Measurements from ENCODE around the gene ZNF581. TPM values are rescaled to one million over a fixed set of nuclear protein-coding genes. Genes with fewer than 3 reads are reported as not detected.

ZNF581 gene, protein sequence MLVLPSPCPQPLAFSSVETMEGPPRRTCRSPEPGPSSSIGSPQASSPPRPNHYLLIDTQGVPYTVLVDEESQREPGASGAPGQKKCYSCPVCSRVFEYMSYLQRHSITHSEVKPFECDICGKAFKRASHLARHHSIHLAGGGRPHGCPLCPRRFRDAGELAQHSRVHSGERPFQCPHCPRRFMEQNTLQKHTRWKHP
- 23.9 and 25.7 TPM in 2 replicates for total RNA-seq

DNA sequence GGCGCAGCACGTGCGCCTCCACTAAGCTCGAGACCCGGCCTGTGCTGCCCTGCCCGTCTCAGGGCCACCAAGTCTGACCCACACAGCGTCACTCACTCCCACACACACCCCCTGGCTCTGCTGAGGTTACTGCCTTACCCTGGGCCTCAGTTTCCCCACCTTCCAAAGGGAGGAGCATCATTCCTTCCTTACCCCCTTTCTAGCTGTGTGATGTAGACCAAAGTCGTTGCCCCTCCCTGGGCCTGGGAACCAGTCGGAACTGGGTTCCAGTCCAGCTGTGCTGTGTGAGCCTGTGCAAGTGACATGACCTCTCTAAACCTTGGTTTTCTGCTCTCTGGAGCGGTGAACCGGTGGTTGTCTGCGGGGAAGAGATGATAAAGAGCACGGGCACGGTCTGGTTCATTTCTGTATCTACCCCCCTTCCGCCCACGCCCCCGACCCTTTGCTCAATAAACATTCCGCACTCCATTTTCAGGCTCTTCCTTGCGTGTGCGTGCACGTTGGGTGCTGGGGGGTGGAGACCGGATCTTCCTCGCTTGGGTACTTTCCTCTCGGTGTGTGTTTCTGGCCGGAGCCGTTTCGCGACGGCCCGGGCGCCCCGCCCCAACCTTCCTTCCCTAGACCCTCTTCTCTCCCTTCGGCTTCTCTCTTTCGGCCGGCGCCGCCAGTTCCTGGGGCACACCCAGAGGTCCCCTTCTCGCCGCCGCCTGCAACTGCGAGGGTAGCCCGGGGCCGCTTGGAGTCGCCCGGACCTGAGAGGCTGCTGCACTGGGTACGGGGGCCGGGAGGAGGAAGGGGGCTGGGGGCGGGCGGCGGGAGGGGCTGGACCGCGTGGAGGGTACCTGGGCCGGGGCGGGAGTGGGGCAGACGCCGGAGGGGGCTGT, at the start of gene ZNF581:
Gene ZNF581, plus strand, starts transcription at position 647 of the 884 bp plus-strand sequence. CDS start 923 bp downstream, outside the sequence.

DNA sequence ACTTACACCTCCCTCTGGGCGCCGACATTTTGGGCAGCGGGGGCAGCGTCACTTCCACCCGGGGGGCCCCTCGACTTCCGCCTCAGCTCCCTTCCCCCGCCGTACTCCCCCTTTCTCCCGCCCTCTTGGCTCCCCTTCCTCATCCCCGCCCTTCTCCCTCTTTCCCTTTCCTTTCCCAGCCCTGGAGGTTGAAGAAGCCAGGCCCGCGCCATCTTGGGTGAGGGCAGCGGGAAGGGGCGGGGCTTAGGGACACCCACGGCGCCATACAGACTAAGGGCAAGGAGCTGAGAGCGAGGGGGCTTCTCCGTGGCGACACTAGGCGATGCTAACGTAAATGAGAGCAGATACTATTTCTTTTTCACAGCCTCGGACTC, 44.0 kb upstream of the ZNF581 start, which contains the start of gene FIZ1:
Gene FIZ1, minus strand, starts transcription at position 50 of the 374 bp plus-strand sequence. CDS start 1,652 bp downstream, outside the sequence.

DNA sequence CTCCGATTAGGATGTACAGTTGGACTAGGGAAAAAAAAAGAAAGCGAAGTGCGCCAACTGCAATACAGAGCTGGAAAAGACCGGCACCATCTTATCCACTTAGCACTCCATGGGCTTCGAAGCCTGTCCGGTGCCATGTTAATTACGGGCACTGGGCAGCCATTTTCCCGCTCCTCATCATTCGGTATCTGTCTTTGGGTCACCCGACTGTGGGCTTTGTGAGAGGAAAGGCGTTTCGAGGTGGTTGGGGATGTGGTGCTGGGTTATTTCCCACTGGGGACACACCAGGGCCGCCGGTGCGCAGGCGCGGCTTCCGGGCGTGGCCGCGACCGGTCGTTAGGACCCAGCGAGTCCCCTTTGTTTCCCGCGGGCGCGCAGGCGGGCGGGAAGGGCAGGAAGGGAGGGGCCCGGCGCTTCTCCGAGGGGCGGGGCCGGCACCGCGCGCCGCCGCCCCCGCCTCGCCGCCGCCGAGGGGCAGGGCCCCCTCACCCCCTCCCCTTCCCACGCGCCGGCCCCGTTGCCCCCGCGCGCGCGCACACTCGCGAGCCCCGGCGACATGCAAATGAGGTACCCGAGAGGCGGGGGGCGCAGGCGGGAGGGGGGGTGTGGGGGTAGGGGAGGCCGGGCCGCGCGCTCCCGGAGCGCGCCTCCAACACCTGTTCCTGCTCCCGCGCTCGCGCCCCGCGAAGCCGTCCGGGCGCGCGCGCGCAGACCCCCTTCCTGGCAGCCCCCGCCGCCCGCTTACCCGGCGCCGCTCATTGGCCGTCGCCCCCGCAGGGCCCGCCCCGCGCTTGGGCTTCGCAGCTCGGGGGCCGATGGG, 43.4 kb upstream of the ZNF581 start, which contains the start of gene ZNF524:
Gene ZNF524, plus strand, starts transcription at position 447 of the 820 bp plus-strand sequence. CDS start 1,825 bp downstream, outside the sequence.

DNA sequence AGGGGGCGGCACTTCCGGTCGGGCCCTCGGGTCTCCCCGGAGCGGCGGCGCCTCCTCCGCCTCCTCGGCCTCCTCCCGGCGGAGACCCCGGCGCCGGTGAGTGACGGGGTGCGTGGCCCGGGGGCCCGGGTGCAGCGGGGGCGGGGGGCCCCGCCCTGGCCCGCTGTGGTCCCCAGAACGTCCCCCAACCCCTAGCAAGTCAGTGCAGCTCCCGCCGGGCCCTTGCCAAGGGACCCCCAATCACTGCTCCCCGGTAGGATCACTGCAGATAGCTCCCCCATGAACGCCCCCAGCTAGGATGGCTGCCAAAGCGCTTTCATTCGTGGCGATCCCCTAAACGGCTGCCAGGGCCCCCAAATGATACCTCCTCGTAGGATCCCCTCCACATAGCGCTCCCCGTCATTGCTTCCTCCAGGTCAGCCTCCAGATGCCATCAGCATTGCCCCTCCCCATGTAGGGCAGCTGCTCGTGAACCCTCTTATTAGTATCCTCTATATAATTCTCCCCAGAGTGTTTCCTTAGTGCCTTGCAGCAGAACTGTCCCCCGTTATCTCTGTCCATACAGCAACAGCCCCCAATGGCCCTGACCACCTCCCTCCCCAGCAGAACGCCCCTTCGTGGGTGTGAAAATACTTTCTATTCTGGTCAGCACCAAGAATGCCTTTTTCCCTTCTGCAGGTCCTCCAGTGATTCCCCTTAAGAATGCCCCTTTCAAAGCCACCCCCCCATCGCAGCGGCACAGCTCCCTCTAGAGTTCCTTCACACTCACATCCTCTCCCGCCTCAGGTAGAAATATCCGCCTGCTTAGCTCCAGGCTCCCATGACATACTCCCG, 37.6 kb upstream of the ZNF581 start, which contains the start of gene ZNF865:
Gene ZNF865, plus strand, starts transcription at position 11 of the 834 bp plus-strand sequence. CDS start 7,972 bp downstream, outside the sequence.

DNA sequence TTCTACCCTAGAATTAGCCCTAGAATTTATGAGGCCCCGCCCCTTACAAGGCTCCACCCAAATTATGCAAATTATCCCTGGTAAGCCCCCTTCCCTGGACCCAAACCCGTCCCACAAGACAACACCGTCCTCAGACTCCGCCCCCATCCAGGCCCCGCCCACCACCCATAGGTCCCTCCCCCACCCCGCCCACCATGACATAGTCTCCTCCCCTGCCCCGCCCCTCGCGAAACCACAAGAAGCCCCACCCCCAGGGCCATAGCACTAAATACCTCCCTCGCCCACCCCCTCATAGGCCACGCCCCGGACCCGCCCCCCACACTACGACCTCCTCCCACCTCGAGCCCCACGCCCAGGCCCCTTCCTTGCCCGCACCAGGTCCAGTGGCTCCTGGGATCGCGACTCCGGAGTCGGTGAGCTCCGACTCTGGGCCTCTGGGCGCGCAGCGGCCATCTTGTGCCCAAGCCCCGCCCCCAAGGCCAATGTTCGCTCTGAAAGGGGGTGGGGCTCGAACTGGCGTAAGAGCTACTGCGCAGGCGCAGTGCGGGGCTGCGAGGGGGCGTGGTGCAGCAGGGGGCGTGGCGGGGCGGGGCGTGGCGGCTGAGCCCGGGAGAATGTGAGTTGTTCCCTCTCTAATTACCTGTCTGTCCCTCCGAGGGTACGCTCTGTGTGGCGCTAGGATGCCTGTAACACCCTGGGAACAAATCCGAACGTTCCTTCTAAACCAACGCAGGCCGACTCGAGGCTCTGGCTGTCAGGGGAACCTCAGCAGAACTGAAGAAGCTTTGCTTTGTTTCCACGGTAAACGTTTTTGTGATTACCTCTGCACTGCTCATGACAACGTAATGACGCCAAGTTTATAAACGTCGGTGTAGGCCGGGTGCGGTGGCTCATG, 19.1 kb upstream of the ZNF581 start, which contains the start of gene ZNF784:
Gene ZNF784, minus strand, starts transcription at position 458 of the 895 bp plus-strand sequence. Its CDS starts 5 bp downstream, at position 453.

DNA sequence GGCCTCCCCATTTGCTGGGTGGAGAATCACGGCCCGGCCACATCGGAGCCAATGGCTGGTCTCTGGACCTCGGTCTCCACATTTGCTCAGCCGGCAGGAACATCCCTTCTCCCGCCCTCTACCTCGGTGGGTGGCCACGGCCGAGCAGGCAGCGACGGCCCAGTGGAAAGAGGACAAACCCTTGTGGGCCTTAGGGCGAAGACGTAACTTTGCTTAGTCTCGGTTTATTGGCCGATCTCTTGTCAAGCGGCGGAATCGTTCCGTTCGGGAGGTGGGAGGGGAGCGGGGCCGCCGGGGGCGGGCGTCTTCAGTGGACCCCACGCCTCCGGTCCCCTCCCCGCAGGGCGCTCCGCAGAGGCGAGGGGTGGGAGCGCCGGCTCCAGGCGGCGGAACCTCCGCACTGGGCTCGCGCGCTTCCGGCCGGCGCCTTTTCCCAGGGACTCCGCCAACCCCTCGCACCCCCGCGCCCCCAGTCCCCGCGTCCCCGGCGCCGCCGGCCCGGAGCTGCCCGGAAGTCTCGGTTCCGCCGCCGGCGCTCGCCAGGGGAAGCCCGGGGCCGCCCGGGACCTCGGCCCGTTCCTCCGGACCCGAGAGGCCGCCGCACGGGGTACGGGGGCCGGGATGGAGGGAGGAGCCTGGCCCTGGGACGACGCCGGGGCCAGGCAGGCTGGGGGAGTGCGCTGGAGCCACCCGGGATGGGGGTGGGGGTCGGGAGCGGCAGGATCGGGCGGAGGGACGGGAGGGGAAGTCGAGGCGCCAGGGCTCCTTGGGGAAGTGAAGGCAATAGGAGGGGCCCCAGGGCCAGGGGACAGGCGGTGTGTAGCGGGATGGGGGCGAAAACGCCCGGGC, 2.6 kb upstream of the ZNF581 start, which contains the start of gene ZNF580:
Gene ZNF580, plus strand, starts transcription at position 426 of the 849 bp plus-strand sequence. CDS start 1,507 bp downstream, outside the sequence.

DNA sequence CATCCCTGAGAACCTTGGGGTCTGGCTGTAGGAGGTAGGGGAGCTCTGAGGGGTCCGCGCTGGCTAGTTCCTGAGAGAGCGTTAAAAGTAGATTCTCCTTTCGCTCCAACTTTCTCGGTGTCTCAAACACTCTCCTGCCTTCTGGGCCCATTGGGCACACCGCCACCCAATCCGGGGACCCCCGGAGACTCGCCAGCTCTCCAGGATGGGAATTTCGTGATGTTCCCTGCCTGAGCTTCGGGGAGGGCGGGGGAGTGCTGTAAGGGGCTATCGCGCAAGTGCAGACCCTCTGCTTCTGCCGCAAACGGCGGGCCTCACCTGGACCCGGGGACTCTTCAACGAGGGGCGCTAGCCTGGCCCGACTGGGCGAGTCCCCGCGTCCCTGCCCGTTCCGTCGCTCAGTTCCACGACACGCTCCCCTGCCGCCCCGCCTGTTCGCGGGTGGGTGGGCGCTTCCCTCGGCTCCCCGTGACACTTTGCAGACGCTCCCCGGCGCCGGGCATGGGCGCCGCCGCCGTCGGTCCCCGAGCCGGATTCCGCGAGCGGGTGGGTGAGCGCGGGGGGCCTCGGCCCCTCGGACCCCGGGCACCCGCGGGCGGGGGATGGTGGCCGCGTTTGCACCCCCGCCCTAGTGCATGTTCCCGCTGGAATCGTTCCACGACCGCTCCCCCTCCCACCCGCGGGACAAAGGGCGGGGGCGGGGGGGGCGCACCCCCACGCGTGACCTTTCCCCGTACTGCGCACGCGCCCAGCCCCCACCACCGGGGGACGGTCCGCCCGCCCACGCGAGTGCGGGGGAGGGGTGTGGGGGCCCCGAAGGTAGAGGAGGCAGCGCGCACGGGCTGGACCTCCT, 4.5 kb downstream of the ZNF581 start, which contains the start of gene CCDC106:
Gene CCDC106, plus strand, starts transcription at position 481 of the 853 bp plus-strand sequence. CDS start 835 bp downstream, outside the sequence.

DNA sequence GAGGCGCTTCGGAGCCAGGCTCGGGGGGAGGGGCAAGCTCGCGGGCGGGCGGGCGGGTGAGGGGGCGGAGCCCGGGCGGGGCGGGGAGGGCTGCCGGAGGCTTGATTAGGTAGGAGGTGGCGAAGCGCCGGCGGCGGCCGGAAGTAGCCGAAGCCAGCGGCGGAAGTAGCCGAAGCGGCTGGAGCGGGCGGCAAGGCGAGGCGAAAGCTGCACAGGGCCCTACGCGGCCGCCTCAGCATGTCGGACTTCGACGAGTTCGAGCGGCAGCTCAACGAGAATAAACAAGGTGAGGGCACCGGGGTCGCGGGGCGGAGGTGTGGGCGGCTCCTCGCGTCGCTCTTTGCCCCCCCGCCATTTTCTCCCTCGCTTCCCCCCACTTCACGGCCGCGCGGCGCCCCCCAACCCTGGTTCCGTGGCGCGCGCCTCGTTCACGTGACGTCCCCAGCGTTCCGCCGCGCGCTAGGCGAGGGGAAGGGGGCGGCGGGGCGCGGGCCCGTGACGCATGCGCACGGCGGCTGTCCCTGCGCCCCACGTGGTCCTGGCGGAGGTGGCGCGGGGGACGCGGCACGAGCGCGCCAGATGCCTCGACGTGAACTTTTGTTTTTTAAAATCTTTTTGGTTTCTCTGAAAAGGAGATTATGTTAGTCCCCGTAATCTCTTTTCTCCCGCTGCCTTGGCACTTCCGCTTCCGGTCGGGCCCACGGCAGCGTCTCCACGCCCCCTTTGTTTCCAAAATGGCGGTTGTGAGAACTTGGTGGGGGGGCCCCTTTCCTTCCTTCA, 11.6 kb downstream of the ZNF581 start, which contains the start of gene U2AF2:
Gene U2AF2, plus strand, starts transcription at position 168 of the 780 bp plus-strand sequence. Its CDS starts 70 bp downstream, at position 238.

DNA sequence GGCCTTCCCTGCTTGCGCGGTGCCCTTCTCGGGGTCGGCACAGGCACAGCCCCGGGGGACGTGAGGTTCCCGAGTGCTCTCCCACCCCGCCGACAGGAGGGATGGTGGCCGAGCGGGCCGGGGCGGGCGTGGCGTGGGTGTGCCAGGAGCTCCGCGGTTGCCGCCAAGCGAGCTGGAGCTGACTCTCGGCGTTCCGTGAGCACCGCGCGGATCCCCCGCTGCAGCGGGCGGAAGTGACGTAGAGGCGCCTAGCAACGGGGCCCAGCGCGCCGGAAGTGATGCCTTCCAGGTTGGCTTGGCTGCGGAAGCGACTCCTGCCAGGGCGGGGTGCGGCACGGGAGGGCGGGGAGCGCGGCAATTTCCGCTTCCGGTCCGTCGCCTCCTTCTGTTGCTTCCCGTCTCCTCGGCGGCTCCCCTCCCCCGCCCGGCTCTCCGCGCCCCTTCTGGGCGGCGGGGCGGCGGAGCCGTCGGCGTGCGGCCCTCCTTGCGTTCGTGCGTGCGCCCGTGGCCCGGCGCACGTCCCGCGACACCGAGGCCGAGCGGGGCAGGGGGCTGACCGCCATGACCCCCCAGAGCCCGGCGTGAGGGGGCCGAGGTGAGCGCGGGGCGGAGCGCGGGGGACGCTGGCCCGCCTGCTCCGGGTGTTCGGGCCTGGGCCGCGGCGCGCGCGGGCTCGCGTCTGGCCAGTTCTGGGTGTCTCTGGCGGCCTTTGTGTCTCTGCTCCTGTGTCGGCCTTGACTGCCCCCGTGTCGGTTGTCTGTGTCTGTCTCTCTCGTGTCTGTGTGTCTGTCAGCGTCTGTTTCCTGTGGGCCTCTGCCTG, 31.6 kb downstream of the ZNF581 start, which contains the start of gene EPN1:
Gene EPN1, plus strand, starts transcription at position 386 of the 820 bp plus-strand sequence. CDS start 3,402 bp downstream, outside the sequence.

Other genes starting within 250 kb of the ZNF581 start
- 26.6 and 57.3 TPM in 2 replicates for gene UBE2S, start 235.9 kb upstream of the ZNF581 start, total RNA-seq
- not detected in 2 replicates for gene SHISA7, start 200.3 kb upstream of the ZNF581 start, total RNA-seq
- 44.5 and 55.9 TPM in 2 replicates for gene ISOC2, start 182.0 kb upstream of the ZNF581 start, total RNA-seq
- gene C19orf85, start 178.9 kb upstream of the ZNF581 start, total RNA-seq: not detected in 2 replicates
- 0.57 and 1.3 TPM in 2 replicates for gene ZNF628, start 167.0 kb upstream of the ZNF581 start, total RNA-seq
- 14.9 and 20.9 TPM in 2 replicates for gene NAT14, start 158.5 kb upstream of the ZNF581 start, total RNA-seq
- 5.4 and 18.1 TPM in 2 replicates for gene SSC5D, start 155.2 kb upstream of the ZNF581 start, total RNA-seq
- not detected in 2 replicates for gene SBK2, start 106.5 kb upstream of the ZNF581 start, total RNA-seq
- gene SBK3, start 98.1 kb upstream of the ZNF581 start, total RNA-seq: 0.09 TPM in 1 of 2 replicates, not detected in the other
- gene ZNF579, start 62.8 kb upstream of the ZNF581 start, total RNA-seq: 2.1 and 2.8 TPM in 2 replicates
- 1.6 and 2.7 TPM in 2 replicates for gene FIZ1, start 44.1 kb upstream of the ZNF581 start, total RNA-seq
- 9.1 and 9.5 TPM in 2 replicates for gene ZNF524, start 43.4 kb upstream of the ZNF581 start, total RNA-seq
- 0.43 and 0.55 TPM in 2 replicates for gene ZNF865, start 38.0 kb upstream of the ZNF581 start, total RNA-seq
- gene ZNF784, start 19.1 kb upstream of the ZNF581 start, total RNA-seq: 3.8 and 4.0 TPM in 2 replicates
- gene ZNF580, start 2.6 kb upstream of the ZNF581 start, total RNA-seq: 4.4 and 5.4 TPM in 2 replicates
- gene CCDC106, start 4.6 kb downstream of the ZNF581 start, total RNA-seq: 5.3 and 6.2 TPM in 2 replicates
- gene U2AF2, start 11.4 kb downstream of the ZNF581 start, total RNA-seq: 76.8 and 86.0 TPM in 2 replicates
- 27.3 and 35.7 TPM in 2 replicates for gene EPN1, start 31.6 kb downstream of the ZNF581 start, total RNA-seq
- gene NLRP9, start 94.8 kb downstream of the ZNF581 start, total RNA-seq: not detected in 2 replicates
- gene RFPL4A, start 115.4 kb downstream of the ZNF581 start, total RNA-seq: not detected in 2 replicates
- not detected in 2 replicates for gene RFPL4AL1, start 125.5 kb downstream of the ZNF581 start, total RNA-seq
- gene NLRP11, start 188.3 kb downstream of the ZNF581 start, total RNA-seq: not detected in 2 replicates
- gene NLRP4, start 192.9 kb downstream of the ZNF581 start, total RNA-seq: not detected in 2 replicates